Measurements from ENCODE around the gene MRPS24.

Gene MRPS24

GRCh38 chr7:43869006-43869866 lies at the start of gene MRPS24:
MRPS24 (minus strand) TSS chr7:43869517; CDS start chr7:43869495, 22 bp downstream.
- in situ Hi-C loops (cut with MboI; ENCODE audit: low sequenced_read_pairs, unreplicated experiment) = no loop called here
- no peak for TF ChIP-seq CTCF (IDR thresholded peaks at IDR 0.05; ENCODE audit: borderline replicate concordance, control extremely low read depth, extremely low read depth, insufficient read depth, missing control alignments)
- peak; percentile 98 for DNase-seq (ENCODE audit: low spot score)

- DNase-seq (ENCODE audit: low spot score) = no peak
- in situ Hi-C loops (cut with MboI; ENCODE audit: low sequenced_read_pairs, unreplicated experiment) = no loop called here
- TF ChIP-seq CTCF (IDR thresholded peaks at IDR 0.05; ENCODE audit: borderline replicate concordance, control extremely low read depth, extremely low read depth, insufficient read depth, missing control alignments) = no peak
Measured at GRCh38 chr7:43915907-43916306, 46.6 kb upstream of the MRPS24 start.

GRCh38 chr7:43914795-43915194 lies 45.5 kb upstream of the MRPS24 start:
- in situ Hi-C loops (cut with MboI; ENCODE audit: low sequenced_read_pairs, unreplicated experiment) = no loop called here
- no peak for DNase-seq (ENCODE audit: low spot score)
- TF ChIP-seq CTCF (IDR thresholded peaks at IDR 0.05; ENCODE audit: borderline replicate concordance, control extremely low read depth, extremely low read depth, insufficient read depth, missing control alignments) = no peak

GRCh38 chr7:43906331-43907010 lies 37.2 kb upstream of the MRPS24 start, which contains the start of gene URGCP:
URGCP (minus strand) TSS chr7:43906596; CDS start chr7:43906575, 21 bp downstream.
- DNase-seq (ENCODE audit: low spot score) = peak; percentile 90
- TF ChIP-seq CTCF (IDR thresholded peaks at IDR 0.05; ENCODE audit: borderline replicate concordance, control extremely low read depth, extremely low read depth, insufficient read depth, missing control alignments) = no peak
- in situ Hi-C loops (cut with MboI; ENCODE audit: low sequenced_read_pairs, unreplicated experiment) = no loop called here

GRCh38 chr7:43905956-43906330 lies 36.6 kb upstream of the MRPS24 start:
- DNase-seq (ENCODE audit: low spot score) = peak; percentile 69
- in situ Hi-C loops (cut with MboI; ENCODE audit: low sequenced_read_pairs, unreplicated experiment) = no loop called here
- no peak for TF ChIP-seq CTCF (IDR thresholded peaks at IDR 0.05; ENCODE audit: borderline replicate concordance, control extremely low read depth, extremely low read depth, insufficient read depth, missing control alignments)

GRCh38 chr7:43905209-43905946 lies 36.1 kb upstream of the MRPS24 start:
- no peak for TF ChIP-seq CTCF (IDR thresholded peaks at IDR 0.05; ENCODE audit: borderline replicate concordance, control extremely low read depth, extremely low read depth, insufficient read depth, missing control alignments)
- DNase-seq (ENCODE audit: low spot score) = no peak
- in situ Hi-C loops (cut with MboI; ENCODE audit: low sequenced_read_pairs, unreplicated experiment) = no loop called here
